A549 (cell line): ENCODE results near the gene KCNJ6. TPM values are rescaled to one million over a fixed set of nuclear protein-coding genes. Genes with fewer than 3 reads are reported as not detected.

ENCODE experiments used
- ATAC-seq, 2 experiments: fragments of 200-7000 bp in 1 of 2; fragments of >200 bp in 1 of 2; cut with Nextera tagmentation in 1 of 2; cut with Tn5 transposase in 1 of 2; 3 replicates each; pipeline versions ENCODE4 v1.8.0 to v1.9.1; 2018 to 2020; ENCODE audit warnings: mild to moderate bottlenecking in 1 of 2, moderate library complexity in 1 of 2
- CTCF ChIA-PET: fragments of 300-600 bp; sonication (Branson Sonifier 250); formaldehyde crosslinking; extraction: SDS; loops from one replicate; lab custom pipeline; 2021; ENCODE audit warnings: antibody characterized with exemption, inconsistent platforms; lab: Yijun Ruan, JAX
- POLR2A ChIA-PET: fragments of 350-600 bp; formaldehyde crosslinking; extraction: SDS; loops from one replicate; lab custom pipeline; 2021; ENCODE audit warnings: antibody characterized with exemption, inconsistent platforms; lab: Yijun Ruan, JAX
- DNase-seq, 2 experiments: peaks; one replicate each; pipeline versions ENCODE4 v3.0.0 to v3.0.0-alpha.2; 2011 to 2016; ENCODE audit warnings: low read depth in 1 of 2, low spot score in 1 of 2
- FAIRE-seq: peaks from 2 replicates; lab custom pipeline; 2011; peaks lifted over from hg19 to GRCh38; lab: Jason Lieb, UNC
- H3K27ac ChIP-seq, 2 experiments: fragments of >200 bp; sonication (Bioruptor Twin); formaldehyde crosslinking; 3 replicates each; pipeline ENCODE4 v1.5.1; 2016 to 2017
- H3K4me1 ChIP-seq: fragments of >200 bp; sonication (Bioruptor Twin); formaldehyde crosslinking; 3 replicates; pipeline ENCODE4 v1.6.1; 2016
- H3K4me2 ChIP-seq: fragments of >200 bp; sonication (Bioruptor Twin); formaldehyde crosslinking; 3 replicates; pipeline ENCODE4 v1.6.1; 2016
- H3K4me3 ChIP-seq: fragments of >200 bp; sonication (Bioruptor Twin); formaldehyde crosslinking; 3 replicates; pipeline ENCODE4 v1.5.1; 2016
- H3K9me3 ChIP-seq: fragments of >200 bp; sonication (Bioruptor Twin); formaldehyde crosslinking; 3 replicates; pipeline ENCODE4 v1.6.1; 2016
- ATOH8 ChIP-seq: fragments of 250-450 bp; sonication (Bioruptor Pico); IDR thresholded peaks from 2 replicates; pipeline ENCODE4 v1.5.0; 2020; ENCODE audit warnings: low read depth, mild to moderate bottlenecking, moderate library complexity
- BHLHE40 ChIP-seq: IDR thresholded peaks from 2 replicates; pipeline ENCODE4 v1.6.1; 2012; ENCODE audit warnings: low read depth, low read length, inconsistent platforms
- CBX2 ChIP-seq: fragments of 200-600 bp; sonication (generic); IDR thresholded peaks from 2 replicates; pipeline ENCODE4 v1.6.1; 2016; ENCODE audit warnings: low read depth, mild to moderate bottlenecking, borderline replicate concordance
- CBX8 ChIP-seq: fragments of 200-600 bp; sonication (generic); IDR thresholded peaks from 2 replicates; pipeline ENCODE4 v1.6.1; 2016
- CEBPB ChIP-seq, 2 experiments: fragments of >200 bp in 1 of 2; sonication (Bioruptor Twin) in 1 of 2; formaldehyde crosslinking in 1 of 2; IDR thresholded peaks; 2 replicates each; pipeline ENCODE4 v1.6.1; 2012 to 2016
- CHD4 ChIP-seq: fragments of 200-600 bp; sonication (generic); IDR thresholded peaks from 2 replicates; pipeline ENCODE4 v1.6.1; 2016; ENCODE audit warnings: antibody characterized with exemption, mild to moderate bottlenecking, borderline replicate concordance
- CTCF ChIP-seq: fragments of >200 bp; sonication (Bioruptor Twin); formaldehyde crosslinking; IDR thresholded peaks from 3 replicates; pipeline ENCODE4 v1.5.1; 2016
- E2F6 ChIP-seq: IDR thresholded peaks from 2 replicates; pipeline ENCODE4 v1.6.1; 2012; ENCODE audit warnings: low read depth, borderline replicate concordance
- EP300 ChIP-seq, 2 experiments: fragments of >200 bp; sonication (Bioruptor Twin); formaldehyde crosslinking; IDR thresholded peaks; 2 replicates in 1 of 2; 3 replicates in 1 of 2; pipeline ENCODE4 v1.6.1; 2016 to 2017
- ESRRA ChIP-seq: fragments of 150-350 bp; IDR thresholded peaks from 2 replicates; pipeline ENCODE4 v1.6.1; 2014; ENCODE audit warnings: mild to moderate bottlenecking, low read length, borderline replicate concordance
- GATA3 ChIP-seq: IDR thresholded peaks from 2 replicates; pipeline ENCODE4 v1.6.1; 2012; ENCODE audit warnings: borderline replicate concordance
- HEYL ChIP-seq: fragments of 250-450 bp; sonication (Bioruptor Pico); IDR thresholded peaks from 2 replicates; pipeline ENCODE4 v1.8.0; 2021; ENCODE audit warnings: mild to moderate bottlenecking, moderate library complexity
- HOXA7 ChIP-seq: fragments of 250-450 bp; sonication (Bioruptor Pico); IDR thresholded peaks from 2 replicates; pipeline ENCODE4 v1.5.0; 2020; ENCODE audit warnings: mild to moderate bottlenecking, moderate library complexity
- HOXB13 ChIP-seq: fragments of 250-450 bp; sonication (Bioruptor Pico); IDR thresholded peaks from 2 replicates; pipeline ENCODE4 v1.5.0; 2020; ENCODE audit warnings: low read depth, mild to moderate bottlenecking, moderate library complexity
- KDM1A ChIP-seq: fragments of 200-600 bp; sonication (generic); IDR thresholded peaks from 2 replicates; pipeline ENCODE4 v1.6.1; 2016; ENCODE audit warnings: low read depth, mild to moderate bottlenecking
- KDM5A ChIP-seq: fragments of 200-600 bp; sonication (generic); IDR thresholded peaks from 2 replicates; pipeline ENCODE4 v1.6.1; 2016; ENCODE audit warnings: antibody characterized with exemption, mild to moderate bottlenecking
- NFE2L2 ChIP-seq: fragments of 150-350 bp; conservative IDR thresholded peaks from 2 replicates; pipeline ENCODE4 v1.6.1; 2014; ENCODE audit warnings: low read length
- NPAS2 ChIP-seq: fragments of 250-450 bp; sonication (Bioruptor Pico); IDR thresholded peaks from 2 replicates; pipeline ENCODE4 v1.8.0; 2022; ENCODE audit warnings: mild to moderate bottlenecking, moderate library complexity, borderline replicate concordance
- RAD21 ChIP-seq, 2 experiments: fragments of >200 bp in 1 of 2; sonication (Bioruptor Twin) in 1 of 2; formaldehyde crosslinking in 1 of 2; IDR thresholded peaks in 1 of 2; conservative IDR thresholded peaks in 1 of 2; 2 replicates in 1 of 2; 3 replicates in 1 of 2; pipeline ENCODE4 v1.6.1; 2012 to 2018; ENCODE audit warnings: inconsistent platforms in 1 of 2
- RFX5 ChIP-seq: fragments of 450-650 bp; IDR thresholded peaks from 2 replicates; pipeline ENCODE4 v1.7.1; 2014; ENCODE audit warnings: antibody characterized with exemption, mild to moderate bottlenecking, moderate library complexity
- RNF2 ChIP-seq: fragments of 200-600 bp; sonication (generic); IDR thresholded peaks from 2 replicates; pipeline ENCODE4 v1.6.1; 2016; ENCODE audit warnings: low read depth, mild to moderate bottlenecking, antibody characterized with exemption, moderate library complexity, borderline replicate concordance
- SREBF2 ChIP-seq: fragments of 450-650 bp; IDR thresholded peaks from 2 replicates; pipeline ENCODE4 v1.6.1; 2014; ENCODE audit warnings: mild to moderate bottlenecking, moderate library complexity
- TP53 ChIP-seq: fragments of 250-450 bp; sonication (Bioruptor Pico); IDR thresholded peaks from 2 replicates; pipeline ENCODE4 v1.5.0; 2021; ENCODE audit warnings: mild to moderate bottlenecking, moderate library complexity
- USF2 ChIP-seq: fragments of 450-650 bp; IDR thresholded peaks from 2 replicates; pipeline ENCODE4 v1.6.1; 2014; ENCODE audit warnings: antibody characterized with exemption
- WGBS: methylation state at CpG from one replicate; pipeline ENCODE4 v1.1.6; 2017; ENCODE audit errors: missing lambda C conversion rate; 5-methylcytosine and 5-hydroxymethylcytosine counted together
- polyA plus RNA-seq, 4 experiments: library from polyadenylated mRNA; depleted of rRNA in 3 of 4; stranded (reverse); fragments of >200 nt; fragmentation: RNase III in 1 of 4; extraction: RNeasy Plus Mini Kit Qiagen cat#74134 plus additional on column Dnase treatment in 1 of 4; gene quantifications; 2 replicates in 3 of 4; 3 replicates in 1 of 4; pipeline ENCODE4 v1.2.3, GENCODE V29; 2011 to 2017

The KCNJ6 gene
- polyA plus RNA-seq, 2 of the 4 experiments (the other 2 are of a cell fraction) = 0.68 to 1.4 TPM

GRCh38 chr21:37828991-37829390 lies 87.3 kb downstream of the KCNJ6 start (continued):
- TF ChIP-seq SREBF2 (no peak), RFX5 (no peak), KDM5A (no peak), CHD4 (no peak)
- TF ChIP-seq, all 56 proteins: peak for 0

- H3K4me3 ChIP-seq = no peak overlapping the region
- DNase-seq (no peak), ATAC-seq (no peak), FAIRE-seq (no peak)
- H3K4me2 ChIP-seq = peak overlapping the region; percentile 52; the same call in 2 of the 3 replicates
- TF ChIP-seq RAD21 (conservative IDR thresholded peaks at IDR 0.05 in 1 of 2, IDR thresholded peaks at IDR 0.05 in 1 of 2) (no peak), TP53 (CRISPR knock-in tag) (no peak), RFX5 (no peak), GATA3 (no peak), CBX8 (no peak), HEYL (CRISPR knock-in tag) (no peak), NPAS2 (CRISPR knock-in tag) (no peak), EP300 (IDR thresholded peaks at IDR 0.05) (no peak), KDM5A (no peak)
- H3K27ac ChIP-seq = peak overlapping the region; percentile 49 to 80; a peak in 4 of 6 replicates
- H3K9me3 ChIP-seq = no peaks in the 10 kb centered on the region
- 91% methylated on average over 9 of the region's 9 CpGs for WGBS
- ChIA-PET POLR2A (no interaction called here), CTCF (interaction anchor here (1.3 to 1.4 kb wide), 2 partner anchors 66 to 528 kb away, joined by 3 to 4 read pairs; no protein-coding TSS in a partner anchor)
- H3K4me1 ChIP-seq = peaks cover 25% of the 10 kb centered on the region
Measured at GRCh38 chr21:37828556-37828955, 87.7 kb downstream of the KCNJ6 start.

GRCh38 chr21:37827913-37828312 lies 88.3 kb downstream of the KCNJ6 start:
- Histone ChIP-seq H3K4me2 (0 out of 3 replicates have a peak overlapping the region, but pooled peaks have one; percentile 8), H3K27ac (no peak overlapping the region), H3K4me3 (no peak overlapping the region), H3K9me3 (no peaks in the 10 kb centered on the region), H3K4me1 (peaks cover 25% of the 10 kb centered on the region)
- TF ChIP-seq ESRRA = no peak
- ATAC-seq = no peak
- DNase-seq = no peak
- POLR2A ChIA-PET = no interaction called here
- 62% methylated on average over 6 of the region's 6 CpGs for WGBS
- no peak for FAIRE-seq
- CTCF ChIA-PET = interaction anchor here (0.9 to 1.3 kb wide), 2 partner anchors 34 to 528 kb away, joined by 3 read pairs; no protein-coding TSS in a partner anchor

- TF ChIP-seq KDM1A (no peak), E2F6 (no peak), CHD4 (no peak), USF2 (no peak)
- ChIA-PET CTCF (interaction anchor here (0.5 kb wide), 1 partner anchor 154 kb away, joined by 3 read pairs; no protein-coding TSS in a partner anchor), POLR2A (no interaction called here)
- Histone ChIP-seq H3K4me2 (no peak overlapping the region), H3K9me3 (no peaks in the 10 kb centered on the region), H3K27ac (no peak overlapping the region), H3K4me1 (no peaks in the 10 kb centered on the region), H3K4me3 (no peak overlapping the region)
- DNase-seq (no peak), FAIRE-seq (no peak), ATAC-seq (no peak)
- 0% methylated on average over 1 of the region's 3 CpGs for WGBS
Measured at GRCh38 chr21:37821786-37822450, 94.3 kb downstream of the KCNJ6 start.

- ChIA-PET POLR2A (no interaction called here), CTCF (no interaction called here)
- FAIRE-seq (no peak), DNase-seq (no peak), ATAC-seq (no peak)
- 68% methylated on average over 2 of the region's 2 CpGs for WGBS
- Histone ChIP-seq H3K9me3 (no peaks in the 10 kb centered on the region), H3K4me1 (no peaks in the 10 kb centered on the region), H3K27ac (no peak overlapping the region), H3K4me2 (no peak overlapping the region), H3K4me3 (no peak overlapping the region)
- no peak for TF ChIP-seq RNF2
- no peak for TF ChIP-seq CTCF
- no peak for TF ChIP-seq NPAS2 (CRISPR knock-in tag)
- TF ChIP-seq CBX2 = no peak
- no peak for TF ChIP-seq HOXA7 (CRISPR knock-in tag)
- TF ChIP-seq BHLHE40 = no peak
- TF ChIP-seq CEBPB (IDR thresholded peaks at IDR 0.05) = no peak
- TF ChIP-seq HOXB13 (CRISPR knock-in tag) = no peak
- no peak for TF ChIP-seq KDM1A
- TF ChIP-seq ATOH8 (CRISPR knock-in tag) = no peak
- no peak for TF ChIP-seq NFE2L2
Measured at GRCh38 chr21:37821092-37821491, 95.2 kb downstream of the KCNJ6 start.
